ENCODE data around the gene LMBR1. TPM values are rescaled to one million over a fixed set of nuclear protein-coding genes. Genes with fewer than 3 reads are reported as not detected.

LMBR1 gene
- total and polyA plus RNA-seq, 4 donors, result 11.2 to 35.7 (median 17.9) TPM

DNA sequence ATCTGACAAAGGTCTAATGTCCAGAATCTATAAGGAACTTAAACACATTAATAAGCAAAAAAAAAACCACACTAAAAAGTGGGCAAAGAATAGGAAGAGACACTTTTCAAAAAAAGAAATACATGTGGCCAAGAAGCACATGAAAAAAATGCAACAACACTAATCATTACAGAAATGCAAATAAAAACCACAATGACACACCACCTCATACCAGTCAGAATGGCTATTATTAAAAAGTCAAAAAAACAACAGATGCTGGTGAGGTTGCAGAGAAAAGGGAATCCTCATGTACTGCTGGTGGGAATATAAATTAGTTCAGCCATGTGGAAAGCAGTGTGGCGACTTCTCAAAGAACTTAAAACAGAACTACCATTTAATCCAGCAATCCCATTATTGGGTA, 119.0 kb downstream of the LMBR1 start:
- no peaks in the 10 kb centered on the region for H3K9me3 ChIP-seq (ENCODE audit: control insufficient read depth in 4 of 4, low read length in 3 of 4)
- no peaks in the 10 kb centered on the region for H3K36me3 ChIP-seq (ENCODE audit: control insufficient read depth in 4 of 4, insufficient read depth in 3 of 4, low read depth in 1 of 4, low read length in 3 of 4)
- H3K4me3 ChIP-seq (ENCODE audit: low read depth in 1 of 3, low read length in 3 of 3), result no peak overlapping the region
- 90% methylated on average over 1 of the region's 1 CpG for WGBS
- no peak for DNase-seq (ENCODE audit: low spot score)
- no peak overlapping the region for H3K9ac ChIP-seq (ENCODE audit: low read depth in 1 of 2, low read length in 2 of 2)
- H3K4me1 ChIP-seq (ENCODE audit: control insufficient read depth in 4 of 4, insufficient read depth in 4 of 4, low read length in 3 of 4), result peaks cover 0 to 7% (median 3%) of the 10 kb centered on the region in 4 donors
- no peak overlapping the region for H3K27ac ChIP-seq (ENCODE audit: low read depth in 1 of 2, low read length in 2 of 2)
- TF ChIP-seq JUND (IDR thresholded peaks at IDR 0.05), result no peak
- TF ChIP-seq TAF1 (conservative IDR thresholded peaks at IDR 0.05), result no peak
- TF ChIP-seq YY1 (IDR thresholded peaks at IDR 0.05), result no peak
- TF ChIP-seq FOXA2 (IDR thresholded peaks at IDR 0.05), result no peak
- TF ChIP-seq RAD21 (IDR thresholded peaks at IDR 0.05), result no peak
- TF ChIP-seq, protein P1, sequence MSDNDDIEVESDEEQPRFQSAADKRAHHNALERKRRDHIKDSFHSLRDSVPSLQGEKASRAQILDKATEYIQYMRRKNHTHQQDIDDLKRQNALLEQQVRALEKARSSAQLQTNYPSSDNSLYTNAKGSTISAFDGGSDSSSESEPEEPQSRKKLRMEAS (IDR thresholded peaks at IDR 0.05), result no peak
- TF ChIP-seq GABPA (IDR thresholded peaks at IDR 0.05 in 1 of 2, conservative IDR thresholded peaks at IDR 0.05 in 1 of 2), result no peak
- TF ChIP-seq, protein P2, sequence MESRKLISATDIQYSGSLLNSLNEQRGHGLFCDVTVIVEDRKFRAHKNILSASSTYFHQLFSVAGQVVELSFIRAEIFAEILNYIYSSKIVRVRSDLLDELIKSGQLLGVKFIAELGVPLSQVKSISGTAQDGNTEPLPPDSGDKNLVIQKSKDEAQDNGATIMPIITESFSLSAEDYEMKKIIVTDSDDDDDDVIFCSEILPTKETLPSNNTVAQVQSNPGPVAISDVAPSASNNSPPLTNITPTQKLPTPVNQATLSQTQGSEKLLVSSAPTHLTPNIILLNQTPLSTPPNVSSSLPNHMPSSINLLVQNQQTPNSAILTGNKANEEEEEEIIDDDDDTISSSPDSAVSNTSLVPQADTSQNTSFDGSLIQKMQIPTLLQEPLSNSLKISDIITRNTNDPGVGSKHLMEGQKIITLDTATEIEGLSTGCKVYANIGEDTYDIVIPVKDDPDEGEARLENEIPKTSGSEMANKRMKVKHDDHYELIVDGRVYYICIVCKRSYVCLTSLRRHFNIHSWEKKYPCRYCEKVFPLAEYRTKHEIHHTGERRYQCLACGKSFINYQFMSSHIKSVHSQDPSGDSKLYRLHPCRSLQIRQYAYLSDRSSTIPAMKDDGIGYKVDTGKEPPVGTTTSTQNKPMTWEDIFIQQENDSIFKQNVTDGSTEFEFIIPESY (IDR thresholded peaks at IDR 0.05), result no peak
- TF ChIP-seq EGR1 (IDR thresholded peaks at IDR 0.05; ENCODE audit: low read depth in 2 of 2), result no peak
- TF ChIP-seq, protein P3, sequence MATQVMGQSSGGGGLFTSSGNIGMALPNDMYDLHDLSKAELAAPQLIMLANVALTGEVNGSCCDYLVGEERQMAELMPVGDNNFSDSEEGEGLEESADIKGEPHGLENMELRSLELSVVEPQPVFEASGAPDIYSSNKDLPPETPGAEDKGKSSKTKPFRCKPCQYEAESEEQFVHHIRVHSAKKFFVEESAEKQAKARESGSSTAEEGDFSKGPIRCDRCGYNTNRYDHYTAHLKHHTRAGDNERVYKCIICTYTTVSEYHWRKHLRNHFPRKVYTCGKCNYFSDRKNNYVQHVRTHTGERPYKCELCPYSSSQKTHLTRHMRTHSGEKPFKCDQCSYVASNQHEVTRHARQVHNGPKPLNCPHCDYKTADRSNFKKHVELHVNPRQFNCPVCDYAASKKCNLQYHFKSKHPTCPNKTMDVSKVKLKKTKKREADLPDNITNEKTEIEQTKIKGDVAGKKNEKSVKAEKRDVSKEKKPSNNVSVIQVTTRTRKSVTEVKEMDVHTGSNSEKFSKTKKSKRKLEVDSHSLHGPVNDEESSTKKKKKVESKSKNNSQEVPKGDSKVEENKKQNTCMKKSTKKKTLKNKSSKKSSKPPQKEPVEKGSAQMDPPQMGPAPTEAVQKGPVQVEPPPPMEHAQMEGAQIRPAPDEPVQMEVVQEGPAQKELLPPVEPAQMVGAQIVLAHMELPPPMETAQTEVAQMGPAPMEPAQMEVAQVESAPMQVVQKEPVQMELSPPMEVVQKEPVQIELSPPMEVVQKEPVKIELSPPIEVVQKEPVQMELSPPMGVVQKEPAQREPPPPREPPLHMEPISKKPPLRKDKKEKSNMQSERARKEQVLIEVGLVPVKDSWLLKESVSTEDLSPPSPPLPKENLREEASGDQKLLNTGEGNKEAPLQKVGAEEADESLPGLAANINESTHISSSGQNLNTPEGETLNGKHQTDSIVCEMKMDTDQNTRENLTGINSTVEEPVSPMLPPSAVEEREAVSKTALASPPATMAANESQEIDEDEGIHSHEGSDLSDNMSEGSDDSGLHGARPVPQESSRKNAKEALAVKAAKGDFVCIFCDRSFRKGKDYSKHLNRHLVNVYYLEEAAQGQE (IDR thresholded peaks at IDR 0.05), result no peak
- H3K27me3 ChIP-seq (ENCODE audit: control insufficient read depth in 4 of 4, insufficient read depth in 4 of 4, low read length in 3 of 4), result no peaks in the 10 kb centered on the region

DNA sequence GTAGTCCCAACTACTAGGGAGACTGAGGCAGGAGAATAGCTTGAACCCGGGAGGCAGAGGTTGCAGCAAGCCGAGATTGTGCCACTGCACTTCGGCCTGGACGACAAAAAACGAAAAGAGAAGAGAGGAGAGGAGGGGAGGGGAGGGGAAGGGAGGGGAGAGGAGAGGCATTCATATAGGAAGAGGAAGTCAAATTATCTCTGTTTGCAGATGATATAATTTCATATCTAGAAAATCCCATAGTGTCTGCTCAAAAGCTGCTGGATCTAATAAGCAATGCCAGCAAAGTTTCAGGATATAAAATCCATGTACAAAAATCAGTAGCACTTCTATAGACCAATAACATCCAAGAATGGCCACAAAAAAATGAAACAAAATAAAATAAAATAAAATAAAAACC, 120.3 kb downstream of the LMBR1 start:
- H3K4me3 ChIP-seq (ENCODE audit: low read depth in 1 of 3, low read length in 3 of 3), result no peak overlapping the region
- H3K9me3 ChIP-seq (ENCODE audit: control insufficient read depth in 4 of 4, low read length in 3 of 4), result no peaks in the 10 kb centered on the region
- WGBS, result 82% methylated on average over 5 of the region's 5 CpGs
- DNase-seq (ENCODE audit: low spot score), result no peak
- H3K36me3 ChIP-seq (ENCODE audit: control insufficient read depth in 4 of 4, insufficient read depth in 3 of 4, low read depth in 1 of 4, low read length in 3 of 4), result no peaks in the 10 kb centered on the region
- peaks cover 0 to 7% (median 3%) of the 10 kb centered on the region in 4 donors for H3K4me1 ChIP-seq (ENCODE audit: control insufficient read depth in 4 of 4, insufficient read depth in 4 of 4, low read length in 3 of 4)
- H3K27ac ChIP-seq (ENCODE audit: low read depth in 1 of 2, low read length in 2 of 2), result no peak overlapping the region
- no peak overlapping the region for H3K9ac ChIP-seq (ENCODE audit: low read depth in 1 of 2, low read length in 2 of 2)
- TF ChIP-seq GABPA (IDR thresholded peaks at IDR 0.05 in 1 of 2, conservative IDR thresholded peaks at IDR 0.05 in 1 of 2) (no peak), RXRA (IDR thresholded peaks at IDR 0.05) (no peak), EGR1 (IDR thresholded peaks at IDR 0.05; ENCODE audit: low read depth in 2 of 2) (no peak), TAF1 (conservative IDR thresholded peaks at IDR 0.05) (no peak), FOXA1 (IDR thresholded peaks at IDR 0.05) (no peak)
- TF ChIP-seq, protein P4, sequence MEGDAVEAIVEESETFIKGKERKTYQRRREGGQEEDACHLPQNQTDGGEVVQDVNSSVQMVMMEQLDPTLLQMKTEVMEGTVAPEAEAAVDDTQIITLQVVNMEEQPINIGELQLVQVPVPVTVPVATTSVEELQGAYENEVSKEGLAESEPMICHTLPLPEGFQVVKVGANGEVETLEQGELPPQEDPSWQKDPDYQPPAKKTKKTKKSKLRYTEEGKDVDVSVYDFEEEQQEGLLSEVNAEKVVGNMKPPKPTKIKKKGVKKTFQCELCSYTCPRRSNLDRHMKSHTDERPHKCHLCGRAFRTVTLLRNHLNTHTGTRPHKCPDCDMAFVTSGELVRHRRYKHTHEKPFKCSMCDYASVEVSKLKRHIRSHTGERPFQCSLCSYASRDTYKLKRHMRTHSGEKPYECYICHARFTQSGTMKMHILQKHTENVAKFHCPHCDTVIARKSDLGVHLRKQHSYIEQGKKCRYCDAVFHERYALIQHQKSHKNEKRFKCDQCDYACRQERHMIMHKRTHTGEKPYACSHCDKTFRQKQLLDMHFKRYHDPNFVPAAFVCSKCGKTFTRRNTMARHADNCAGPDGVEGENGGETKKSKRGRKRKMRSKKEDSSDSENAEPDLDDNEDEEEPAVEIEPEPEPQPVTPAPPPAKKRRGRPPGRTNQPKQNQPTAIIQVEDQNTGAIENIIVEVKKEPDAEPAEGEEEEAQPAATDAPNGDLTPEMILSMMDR (IDR thresholded peaks at IDR 0.05; ENCODE audit: low read depth, low read length, missing input control), result no peak
- TF ChIP-seq, protein P2 (IDR thresholded peaks at IDR 0.05), result no peak
- no peaks in the 10 kb centered on the region for H3K27me3 ChIP-seq (ENCODE audit: control insufficient read depth in 4 of 4, insufficient read depth in 4 of 4, low read length in 3 of 4)
